GM18951 (cell line): Measurements from ENCODE around the gene MEGF6.

Experiments used
- POLR2A ChIP-seq: IDR thresholded peaks from 4 replicates; pipeline ENCODE4 v1.6.1; 2011; ENCODE audit warnings: mild to moderate bottlenecking; ENCODE audit not compliant: insufficient read length, insufficient read depth; ENCODE audit errors: extremely low read depth
- in situ Hi-C: fragments of 300-500 bp; cut with MboI; formaldehyde crosslinking; loops from one replicate; pipeline ENCODE4 v1.12.0; 2022; ENCODE audit warnings: low sequenced_read_pairs, mixed read lengths, inconsistent platforms; ENCODE audit not compliant: unreplicated experiment

MEGF6 gene

GRCh38 chr1:3443807-3444206 is 167.5 kb downstream of the MEGF6 start:
- in situ Hi-C loops: loop anchor here (25.0 kb wide), 1 partner anchor 1032 kb away; the partner anchor contains the start of gene PEX10
- TF ChIP-seq POLR2A: no peak

- in situ Hi-C loops: loop anchor here (25.0 kb wide), 1 partner anchor 1031 kb away; the partner anchor contains the start of gene PEX10
- no peak for TF ChIP-seq POLR2A
These were observed 168.4 kb downstream of the MEGF6 start for GRCh38 chr1:3442901-3443300.

- TF ChIP-seq POLR2A: no peak
- in situ Hi-C loops: loop anchor here (25.0 kb wide), 1 partner anchor 1030 kb away; the partner anchor contains the start of gene PEX10
These were observed 169.0 kb downstream of the MEGF6 start for GRCh38 chr1:3442331-3442730.

- in situ Hi-C loops: loop anchor here (25.0 kb wide), 1 partner anchor 1030 kb away; the partner anchor contains the start of gene PEX10
- no peak for TF ChIP-seq POLR2A
These were observed 169.4 kb downstream of the MEGF6 start for GRCh38 chr1:3441880-3442279.

GRCh38 chr1:3441410-3441847 is 169.9 kb downstream of the MEGF6 start:
- in situ Hi-C loops: loop anchor here (25.0 kb wide), 1 partner anchor 1029 kb away; the partner anchor contains the start of gene PEX10
- TF ChIP-seq POLR2A: no peak

- in situ Hi-C loops: loop anchor here (25.0 kb wide), 1 partner anchor 1029 kb away; the partner anchor contains the start of gene PEX10
- no peak for TF ChIP-seq POLR2A
These were observed 170.4 kb downstream of the MEGF6 start for GRCh38 chr1:3440711-3441409.

GRCh38 chr1:3440300-3440681 is 171.0 kb downstream of the MEGF6 start:
- TF ChIP-seq POLR2A: no peak
- in situ Hi-C loops: loop anchor here (25.0 kb wide), 1 partner anchor 1028 kb away; the partner anchor contains the start of gene PEX10
